Activated T-cell treated with anti-CD3 and anti-CD28 coated beads, Interleukin-2, amount 50 U/mL, for 48 hours (primary cell): ENCODE results near the gene TAF8.

Source experiments
- DNase-seq, 2 experiments: peaks; one replicate each; pipeline ENCODE4 v3.0.0-alpha.2; 2020

The TAF8 gene

GRCh38 chr6:42029062-42029685 is 21.1 kb upstream of the TAF8 start:
- peak; percentile 22 to 27 for DNase-seq

DNA sequence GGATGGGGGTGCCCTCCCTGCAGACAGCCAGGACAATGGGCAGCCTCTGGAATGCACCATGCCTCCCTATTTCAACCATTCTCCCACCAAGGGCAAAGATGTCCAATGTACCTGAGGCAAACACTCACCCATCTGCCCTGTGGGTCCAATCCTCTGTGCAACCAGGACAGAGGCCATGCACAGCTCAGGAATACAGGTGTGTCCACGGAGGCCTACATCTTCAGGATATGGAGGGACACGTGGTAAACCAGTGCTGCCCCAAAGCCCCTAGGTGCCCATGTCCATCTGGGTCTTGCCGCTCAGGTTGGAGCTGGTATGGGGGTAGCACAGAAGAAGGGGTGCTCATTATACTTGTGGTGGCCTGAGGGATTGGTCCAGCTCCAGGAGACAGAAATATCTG is 20.4 kb upstream of the TAF8 start:
- peak; percentile 29 to 33 for DNase-seq

DNA sequence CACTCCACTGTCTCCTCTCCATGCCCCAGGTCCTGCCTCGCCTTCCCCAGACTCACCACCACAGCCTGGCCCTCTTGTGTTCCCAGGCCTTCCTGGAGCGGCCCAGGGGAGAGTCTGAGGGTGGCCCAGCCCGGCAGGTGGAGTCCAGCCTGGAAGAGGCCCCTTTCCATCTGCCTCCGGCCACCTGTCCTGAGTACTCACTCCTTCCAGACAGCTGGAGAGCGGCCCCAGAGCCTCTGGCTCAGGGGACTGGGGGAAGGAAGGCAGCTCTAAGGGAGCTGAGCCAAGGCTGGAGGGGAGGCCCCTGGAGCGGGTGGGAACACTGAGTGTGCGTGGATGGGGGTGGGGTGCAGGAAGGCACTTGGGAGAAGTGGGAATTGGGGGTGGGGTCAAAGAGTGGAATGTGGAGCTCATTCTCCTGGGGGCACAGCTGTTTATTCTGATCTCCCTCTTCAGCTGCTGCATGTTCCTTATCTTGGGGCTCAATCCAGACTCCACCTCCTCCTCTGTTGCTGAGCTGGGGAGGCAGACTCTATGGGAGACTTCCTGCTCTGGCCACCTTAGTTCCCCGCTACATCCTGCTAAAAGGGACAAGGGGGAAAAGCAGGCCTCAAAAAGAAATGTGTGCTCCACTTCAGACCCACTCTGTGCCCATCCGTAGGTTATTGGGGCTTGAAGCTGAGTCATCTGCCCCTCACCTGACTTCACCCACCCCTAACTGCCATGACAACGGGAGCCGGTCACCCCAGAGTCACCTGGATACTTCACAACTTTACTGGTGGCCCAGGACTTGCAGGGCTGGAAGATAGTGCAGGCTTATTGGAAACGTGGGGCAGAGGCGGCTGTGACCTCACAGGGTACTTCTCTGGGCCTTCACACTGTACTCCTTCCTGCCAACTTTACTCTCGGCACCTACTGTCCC is 19.5 kb upstream of the TAF8 start:
- peak in 1 of 2 experiments; percentile 73 for DNase-seq

DNA sequence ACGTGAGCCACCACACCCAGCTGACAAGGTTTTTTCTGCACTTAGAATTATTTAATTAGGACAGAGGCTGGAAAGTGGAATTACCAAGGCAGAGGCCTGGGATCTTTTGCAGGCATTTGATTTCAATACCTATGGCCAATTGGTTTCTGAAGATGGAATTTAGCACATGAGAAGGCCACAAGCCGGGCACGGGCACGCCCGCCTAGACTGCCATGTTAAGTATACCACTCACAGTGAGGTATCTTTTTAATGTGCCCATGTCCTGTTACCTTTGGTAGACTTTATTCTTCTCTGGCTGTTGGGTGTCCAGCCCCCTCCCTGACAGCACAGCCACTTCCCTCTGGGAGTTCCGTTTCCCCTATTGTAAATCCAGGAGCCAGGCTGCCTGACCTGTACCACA is 18.0 kb upstream of the TAF8 start:
- DNase-seq, result peak in 1 of 2 experiments; percentile 46

DNA sequence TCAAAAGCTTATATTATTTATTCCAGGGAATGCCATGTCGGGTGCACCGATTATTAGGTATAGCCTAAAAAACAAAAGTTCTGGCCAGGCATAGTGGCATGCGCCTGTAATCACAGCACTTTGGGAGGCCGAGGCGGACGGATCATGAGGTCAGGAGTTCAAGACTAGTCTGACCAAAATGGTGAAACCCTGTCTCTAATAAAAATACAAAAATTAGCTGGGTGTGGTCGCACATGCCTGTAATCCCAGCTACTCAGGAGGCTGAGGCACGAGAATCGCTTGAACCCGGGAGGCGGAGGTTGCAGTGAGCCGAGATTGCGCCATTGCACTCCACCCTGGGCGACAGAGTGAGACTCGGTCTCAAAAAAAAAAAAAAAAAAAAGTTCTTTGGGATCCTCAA is 12.7 kb upstream of the TAF8 start:
- DNase-seq, result peak in 1 of 2 experiments; percentile 20

DNA sequence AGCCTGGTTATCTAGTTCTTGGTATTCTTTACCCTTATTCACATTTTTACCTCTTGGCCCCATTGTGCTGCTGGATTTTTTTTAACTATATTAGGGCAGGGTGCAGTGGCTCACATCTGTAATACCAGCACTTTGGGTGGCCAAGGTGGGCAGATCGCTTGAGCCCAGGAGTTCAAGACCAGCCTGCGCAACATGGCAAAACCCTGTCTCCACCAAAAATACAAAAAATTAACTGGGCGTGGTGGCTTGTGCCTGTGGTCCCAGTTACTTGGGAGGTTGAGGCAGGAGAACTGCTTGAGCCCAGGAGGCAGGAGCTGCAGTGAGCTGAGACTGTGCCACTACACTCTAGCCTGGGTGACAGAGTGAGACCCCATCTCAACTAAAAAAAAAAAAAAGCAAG is 12.2 kb upstream of the TAF8 start:
- peak in 1 of 2 experiments; percentile 32 for DNase-seq

DNA sequence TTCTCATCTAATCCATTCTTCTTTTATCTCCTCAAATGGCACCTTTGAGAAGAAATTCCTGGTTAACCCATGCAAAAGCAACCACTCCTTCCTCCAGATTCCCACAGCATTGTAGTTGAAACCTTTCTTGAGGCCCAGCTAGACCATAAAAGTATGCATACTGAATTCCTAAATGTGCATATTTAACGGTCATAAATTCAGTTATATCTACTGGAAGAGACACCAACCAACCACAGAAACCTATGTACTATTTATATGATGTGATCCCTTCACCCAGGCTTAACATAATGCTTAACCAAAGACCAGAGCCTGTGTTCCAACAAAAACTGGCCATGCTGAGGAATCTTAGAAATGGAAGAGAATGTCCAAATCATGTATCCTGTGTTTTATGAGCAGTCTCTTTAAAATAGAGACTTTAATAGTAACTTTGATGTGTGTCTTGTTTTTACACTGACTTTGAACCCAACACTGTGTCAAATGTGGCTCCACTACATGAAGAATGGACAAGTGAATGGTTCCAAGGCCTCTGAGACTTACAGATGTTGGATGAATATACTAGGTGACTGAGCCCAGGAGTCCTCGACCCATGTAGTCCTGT is 11.4 kb upstream of the TAF8 start:
- DNase-seq, result no peak

- peak in 1 of 2 experiments; percentile 53 for DNase-seq
Measured at GRCh38 chr6:42040856-42041480, 9.4 kb upstream of the TAF8 start.

DNA sequence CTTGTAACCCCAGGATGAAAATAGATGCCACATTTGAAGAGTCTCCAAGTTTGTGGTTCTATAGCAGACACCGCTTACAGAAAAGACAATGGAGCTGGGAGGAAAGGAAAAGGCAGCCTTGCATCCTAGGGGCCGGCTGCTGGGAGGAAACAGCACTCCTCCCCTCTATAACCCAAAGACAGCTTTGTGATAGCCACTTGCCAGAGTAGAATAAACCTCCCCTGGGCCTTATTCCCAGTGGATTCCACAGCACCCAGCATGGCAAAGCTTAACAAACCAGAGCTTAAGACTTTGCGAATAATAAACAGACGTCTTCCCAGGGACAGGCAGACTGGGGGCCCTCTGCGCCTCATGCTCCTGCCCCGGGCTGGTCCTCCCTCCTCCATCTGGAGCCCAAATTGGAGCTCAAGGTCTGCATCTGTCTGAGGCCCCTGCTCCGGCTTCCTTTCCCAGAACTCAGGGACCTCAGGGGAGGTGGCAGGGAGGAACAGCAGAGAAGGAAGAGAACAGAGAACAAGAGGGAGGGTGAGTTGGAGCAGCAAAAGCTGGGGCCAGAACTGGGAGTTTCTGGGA is 8.8 kb upstream of the TAF8 start:
- DNase-seq, result peak in 1 of 2 experiments; percentile 47

GRCh38 chr6:42042108-42042507 is 8.2 kb upstream of the TAF8 start:
- peak in 1 of 2 experiments; percentile 45 for DNase-seq

DNA sequence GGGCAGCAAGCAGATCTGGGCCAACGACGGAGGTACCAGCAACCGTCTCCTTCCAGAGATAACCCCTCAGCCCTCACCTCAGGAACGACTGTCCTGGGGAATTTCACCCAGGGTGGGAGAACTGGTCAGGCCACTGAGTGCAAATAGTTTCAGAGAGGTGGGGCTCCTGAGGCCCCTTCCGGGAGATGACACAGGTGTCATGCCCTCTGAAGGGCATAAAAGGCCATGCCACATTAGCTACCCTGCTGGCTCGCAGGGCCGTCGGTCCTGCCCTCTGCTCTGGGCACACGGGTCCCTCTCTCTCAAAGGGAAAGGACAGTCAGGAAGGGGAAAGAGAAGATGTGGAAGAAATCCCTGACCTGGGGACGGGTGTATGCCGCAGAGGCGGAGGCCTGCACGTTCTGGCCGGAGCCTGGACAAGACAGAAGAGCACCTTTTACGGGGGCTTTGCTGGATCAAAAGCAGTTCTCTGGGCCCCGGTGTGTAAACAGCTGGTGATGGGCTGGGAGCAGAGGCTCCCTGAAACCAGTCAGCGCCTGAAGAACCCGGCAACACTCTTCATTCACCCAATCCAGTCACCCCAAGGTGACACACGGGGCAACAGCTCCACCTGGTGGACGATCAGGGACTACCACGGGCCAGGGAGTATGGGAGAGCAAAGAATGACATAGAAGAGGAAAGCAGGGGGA is 6.4 kb upstream of the TAF8 start:
- DNase-seq, result peak; percentile 97 to 99

DNA sequence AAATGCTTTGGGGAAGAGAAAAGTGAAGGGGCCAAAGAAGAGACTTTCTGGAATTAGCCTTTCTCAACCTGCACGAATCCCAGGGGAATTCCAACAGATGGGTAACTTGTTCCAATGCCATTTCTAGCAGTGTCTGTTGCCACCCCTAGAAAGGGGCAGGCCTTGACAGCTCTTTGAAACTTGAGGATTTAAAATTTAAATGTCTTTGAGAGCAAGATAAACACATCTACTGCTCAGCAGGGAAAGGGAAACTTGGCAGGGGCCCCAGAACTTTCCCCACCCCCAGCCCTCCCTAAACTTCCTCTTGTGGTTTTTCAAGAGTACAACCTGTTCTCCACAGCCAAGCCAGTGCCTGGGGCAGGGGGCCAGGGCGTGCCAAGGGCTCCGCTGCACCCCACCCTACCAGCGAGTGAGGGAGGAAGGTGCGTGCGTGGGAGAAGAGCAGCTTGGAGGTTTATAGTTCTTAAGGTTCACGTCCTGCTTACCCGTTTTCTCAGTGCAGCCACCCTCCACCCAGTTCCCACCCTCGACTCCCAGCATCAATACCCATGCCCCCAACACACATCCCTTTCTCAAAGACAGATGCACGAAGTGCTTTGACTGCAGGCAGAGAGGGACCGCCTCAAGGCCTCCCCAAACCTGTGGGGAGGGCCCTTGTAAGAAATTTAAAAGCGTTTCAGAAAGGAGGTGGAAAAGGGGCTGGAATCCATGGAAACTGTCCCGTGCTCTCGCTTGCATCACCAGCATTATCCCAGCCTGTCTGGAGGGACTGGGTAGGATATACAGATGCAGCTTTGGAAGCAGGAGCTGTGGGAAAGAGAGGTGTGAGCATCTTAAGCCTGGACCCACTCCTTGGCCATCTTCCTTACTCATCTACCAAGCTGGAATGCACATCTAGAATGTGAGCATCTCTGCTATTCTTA is 4.5 kb upstream of the TAF8 start:
- peak in 1 of 2 experiments; percentile 75 for DNase-seq

DNA sequence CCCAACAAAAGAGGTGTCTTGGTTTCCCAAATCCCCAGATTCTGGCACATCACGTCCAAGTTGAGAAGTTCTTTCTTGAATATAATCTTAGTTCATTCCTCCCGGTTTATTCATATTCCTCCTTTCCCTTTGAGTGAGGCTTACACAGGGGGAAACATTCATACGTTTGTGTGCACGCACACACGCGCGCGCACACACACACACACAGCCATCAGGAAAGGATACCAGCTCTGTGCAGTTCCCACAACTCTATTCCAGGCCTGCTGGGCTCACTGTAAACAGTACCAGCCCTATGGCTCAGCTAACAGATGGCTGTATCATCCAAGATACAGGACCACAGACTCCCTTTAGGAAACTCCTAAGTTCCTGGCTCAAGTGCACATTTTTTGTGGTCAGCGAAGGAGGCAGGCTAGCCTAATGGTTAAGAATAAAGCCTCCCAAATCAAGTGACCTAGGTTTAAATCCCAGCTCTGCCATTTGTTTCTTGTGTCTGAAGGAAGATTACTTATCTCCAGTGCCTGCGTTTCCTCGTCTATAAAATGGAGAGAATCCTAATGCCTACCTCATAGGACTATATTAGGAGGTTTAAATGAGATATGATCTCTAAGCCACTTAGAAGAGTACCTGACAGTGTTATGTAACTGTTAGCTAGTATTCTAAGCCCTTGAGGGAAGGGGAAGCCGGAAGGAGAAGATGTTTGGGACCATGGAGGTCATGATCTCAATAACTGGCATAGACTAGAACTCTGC is 3.7 kb upstream of the TAF8 start:
- peak in 1 of 2 experiments; percentile 20 for DNase-seq

DNA sequence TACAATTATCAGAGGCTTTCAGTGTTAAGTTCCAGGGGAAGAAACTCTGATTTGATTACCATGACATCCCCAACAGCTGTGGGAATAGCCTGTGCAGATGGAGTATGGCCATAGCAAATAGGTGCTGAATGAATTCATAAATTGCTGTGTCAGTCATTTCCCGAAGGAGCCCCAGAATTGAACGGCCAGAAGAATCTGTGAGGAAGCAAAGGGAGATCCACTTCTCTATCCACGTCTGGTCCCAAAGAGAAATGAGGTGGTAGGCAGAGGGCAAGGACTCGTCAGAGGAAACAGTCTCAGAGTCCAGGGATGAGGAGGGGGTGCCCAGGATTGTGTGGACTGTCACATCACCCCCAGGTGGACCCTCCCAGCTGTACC is 3.1 kb upstream of the TAF8 start:
- peak in 1 of 2 experiments; percentile 21 for DNase-seq

DNA sequence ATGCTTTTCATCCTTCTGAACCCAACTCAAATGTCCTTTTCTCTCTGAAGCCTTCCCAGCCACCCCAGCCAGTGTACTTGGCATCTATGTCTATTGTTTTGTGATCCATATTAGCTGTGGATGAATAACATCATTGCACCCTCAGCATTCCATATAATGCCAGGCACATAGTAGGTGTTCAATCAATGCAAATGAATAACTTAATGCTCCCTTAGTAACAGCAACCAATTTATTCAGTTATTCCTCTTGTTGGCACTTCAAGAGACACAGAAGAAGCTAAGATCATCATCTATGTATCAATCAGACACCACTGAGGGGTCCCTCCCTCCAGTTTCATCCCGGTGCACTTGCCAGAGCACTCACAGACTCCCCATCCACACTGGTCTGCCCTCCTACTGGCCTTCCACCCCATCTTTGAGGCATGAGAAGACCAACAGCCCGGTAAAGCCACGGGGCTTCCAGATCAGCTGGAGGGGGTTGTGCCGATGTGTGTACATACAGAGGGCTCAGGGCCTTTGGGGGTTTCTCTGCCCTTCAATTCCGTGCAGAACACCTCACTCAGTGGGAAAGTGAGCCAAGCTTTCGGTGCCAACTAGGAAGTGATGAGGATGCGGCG is 2.4 kb upstream of the TAF8 start:
- no peak for DNase-seq

GRCh38 chr6:42049116-42049809 is 1.1 kb upstream of the TAF8 start:
- DNase-seq, result peak; percentile 58 to 59

DNA sequence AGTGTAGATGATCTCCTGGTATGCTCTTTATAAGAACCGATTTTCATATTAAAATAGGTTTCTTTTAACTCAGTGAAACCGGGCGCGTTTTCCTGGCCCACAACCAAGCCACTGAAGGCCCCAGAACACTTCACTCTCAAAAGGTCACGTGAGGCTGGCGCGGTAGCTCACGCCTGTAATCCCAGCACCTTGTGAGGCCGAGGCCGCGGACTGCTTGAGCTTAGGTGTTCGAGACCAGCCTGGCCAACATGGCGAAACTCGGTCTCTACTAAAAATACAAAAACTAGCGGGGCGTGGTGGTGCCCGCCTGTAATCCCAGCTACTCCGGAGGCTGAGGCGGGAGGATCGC is 402 bp upstream of the TAF8 start:
- peak; percentile 75 to 76 for DNase-seq

DNA sequence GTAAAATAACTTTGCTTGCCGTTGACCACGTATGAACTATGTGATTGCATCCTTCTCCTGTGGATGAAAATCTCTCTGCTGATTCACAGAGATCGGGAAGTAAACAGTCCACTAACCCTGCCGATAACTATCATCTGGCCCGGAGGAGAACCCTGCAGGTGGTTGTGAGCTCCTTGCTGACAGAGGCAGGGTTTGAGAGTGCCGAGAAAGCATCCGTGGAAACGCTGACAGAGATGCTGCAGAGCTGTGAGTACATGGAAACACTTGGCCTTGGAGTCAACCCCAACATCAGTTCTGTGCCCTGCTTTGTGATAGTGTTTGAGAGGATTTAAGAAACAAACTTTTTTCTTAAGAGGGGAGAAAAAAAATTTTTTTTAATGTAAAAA is 937 bp downstream of the TAF8 start:
- DNase-seq, result no peak

DNA sequence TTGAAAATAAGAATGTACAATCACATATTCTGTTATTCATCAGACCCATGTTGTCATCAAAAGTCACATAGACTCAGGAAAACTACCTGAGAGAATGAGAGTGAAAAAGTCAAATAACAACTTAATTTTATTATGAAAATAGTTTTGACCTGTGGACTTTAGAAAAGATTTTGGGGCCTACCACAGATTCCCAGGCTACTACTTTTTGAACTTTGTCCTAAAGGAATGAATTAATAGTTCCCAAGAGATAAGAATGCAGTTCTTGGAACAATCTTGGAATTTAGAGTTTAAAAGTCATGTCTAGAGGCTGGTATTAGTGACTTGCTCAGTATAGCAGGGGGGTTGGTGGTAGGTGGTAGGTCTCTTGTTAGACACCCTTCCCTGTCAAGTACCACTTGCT is 3.3 kb downstream of the TAF8 start:
- DNase-seq, result no peak
